NCI-H1417 (cell line): ENCODE data around the gene UBA1.

Experiments
- DNase-seq, 3 experiments: peaks; one replicate each; lab custom pipeline; 2025; lab: John Stamatoyannopoulos, UW

UBA1 gene

DNA sequence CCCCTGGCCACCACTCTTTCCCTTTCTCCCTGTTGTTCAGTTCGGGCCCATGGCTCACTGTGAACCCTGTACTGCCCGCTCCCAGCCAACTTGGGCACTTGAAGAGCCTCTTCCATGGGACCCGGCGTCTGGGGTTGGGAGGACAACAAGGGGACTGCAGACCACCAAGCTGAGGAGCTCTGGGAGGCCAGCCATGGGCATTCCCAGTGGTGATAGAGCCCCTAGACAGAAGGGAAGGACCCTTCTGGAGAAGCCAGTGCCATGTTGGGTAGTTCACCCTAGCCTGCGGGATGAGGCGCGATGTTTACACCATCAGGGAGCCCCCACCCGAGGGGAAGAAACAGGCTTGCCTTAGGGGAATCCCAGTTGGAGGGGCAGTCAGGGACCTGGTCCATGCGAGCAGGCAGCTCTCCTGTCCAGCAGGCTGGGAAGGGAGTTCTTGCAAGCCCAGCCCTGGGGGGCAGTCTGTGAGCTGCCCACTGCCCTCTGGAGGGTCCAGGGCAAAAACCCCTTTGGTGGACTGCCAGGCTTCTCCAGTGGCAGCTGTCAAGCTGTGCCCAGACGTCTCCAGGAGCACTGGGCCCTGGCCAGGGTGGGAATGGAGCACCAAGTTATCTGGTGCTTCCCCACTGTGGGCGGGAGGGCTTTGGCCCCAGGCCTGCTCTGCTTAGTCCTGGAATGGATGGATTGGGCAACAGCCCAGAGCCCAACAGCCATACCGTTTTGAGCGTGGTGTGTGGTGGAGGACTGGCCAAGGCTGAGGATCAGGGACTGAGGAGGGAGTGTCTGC, 23.7 kb upstream of the UBA1 start:
- DNase-seq, result no peak

- no peak for DNase-seq
Observed at GRCh38 chrX:47170861-47171692, 22.6 kb upstream of the UBA1 start.

- no peak for DNase-seq
Observed at GRCh38 chrX:47171996-47172395, 21.6 kb upstream of the UBA1 start.

- DNase-seq, result no peak
Observed at GRCh38 chrX:47172549-47172948, 21.1 kb upstream of the UBA1 start.

GRCh38 chrX:47172971-47173792, 20.4 kb upstream of the UBA1 start:
- no peak for DNase-seq

DNA sequence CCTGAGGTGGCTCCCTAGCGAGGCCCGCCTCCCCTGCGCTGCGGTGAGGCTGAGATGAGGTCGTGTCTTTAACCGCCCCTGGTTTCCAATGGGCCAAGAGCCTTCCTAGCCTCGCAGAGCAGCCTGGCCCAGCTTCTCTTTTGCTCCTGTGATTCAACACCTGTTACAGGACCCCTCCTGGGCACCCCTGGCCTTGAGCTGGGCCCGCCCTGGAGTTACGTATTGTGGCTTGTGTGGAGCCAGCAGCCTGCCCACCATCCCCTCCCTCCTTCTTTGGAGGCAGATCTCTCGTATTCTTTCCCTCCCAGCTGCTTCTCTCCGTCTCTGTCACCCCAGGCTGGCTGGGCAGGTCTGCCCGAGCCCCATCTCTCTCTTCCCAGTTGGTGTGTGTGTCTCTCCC, 19.3 kb upstream of the UBA1 start:
- DNase-seq, result no peak

DNA sequence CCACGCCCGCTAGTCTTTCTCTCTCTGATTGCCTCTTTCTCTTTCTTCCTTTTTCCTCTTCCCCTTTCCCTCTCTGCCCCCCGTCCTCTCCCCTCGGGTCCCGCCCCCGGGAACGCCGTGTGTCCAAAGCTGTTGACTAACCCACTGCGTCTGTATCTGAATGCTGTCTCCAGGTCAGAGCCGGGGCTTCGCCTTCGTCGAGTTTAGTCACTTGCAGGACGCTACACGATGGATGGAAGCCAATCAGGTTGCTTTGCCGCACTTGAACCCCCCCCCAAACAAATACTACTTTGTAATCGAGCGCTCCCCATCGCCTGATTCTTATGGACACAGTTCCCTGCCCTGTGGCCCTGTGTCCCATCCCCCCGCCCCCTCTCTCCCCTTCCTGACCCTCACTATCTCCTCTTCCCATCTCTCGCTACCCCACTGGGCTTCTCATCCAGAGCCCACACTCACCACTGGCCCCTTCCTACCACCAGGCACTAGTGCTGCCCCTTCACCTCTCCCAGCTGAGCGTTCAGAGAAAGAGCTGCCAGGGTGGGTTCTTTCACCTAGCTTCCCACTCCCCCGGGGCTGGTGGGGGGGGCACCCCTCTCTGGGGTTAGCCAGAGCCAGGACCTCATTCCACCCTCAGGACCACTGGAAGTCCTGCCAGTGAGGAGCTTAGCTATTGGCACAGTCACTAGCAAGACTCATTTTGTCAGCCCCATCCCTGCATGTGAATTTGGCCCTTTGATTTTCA, 18.6 kb upstream of the UBA1 start:
- no peak for DNase-seq

- DNase-seq, result no peak
Observed at GRCh38 chrX:47175588-47175980, 18.0 kb upstream of the UBA1 start.

- no peak for DNase-seq
Observed at GRCh38 chrX:47176101-47176740, 17.4 kb upstream of the UBA1 start.

DNA sequence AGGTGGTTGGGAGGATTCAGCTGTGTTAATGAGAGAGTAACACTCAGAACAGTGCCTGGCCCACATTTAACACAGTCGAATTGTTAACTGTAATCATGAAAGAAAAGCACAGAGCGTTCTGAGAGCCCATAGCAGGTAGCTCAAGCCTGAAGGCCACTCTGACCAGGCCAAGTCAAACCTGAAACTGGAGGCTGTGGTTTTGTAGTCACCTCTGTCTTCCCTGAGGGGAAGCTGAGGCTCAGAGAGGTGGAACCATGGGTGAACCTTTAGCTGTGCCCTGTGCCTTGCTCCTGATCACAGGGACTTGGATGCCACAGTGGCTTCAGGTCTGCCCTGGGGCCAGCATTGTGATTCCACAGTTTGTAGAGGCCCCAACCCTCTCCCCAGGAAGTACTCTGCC, 16.6 kb upstream of the UBA1 start:
- no peak for DNase-seq

DNA sequence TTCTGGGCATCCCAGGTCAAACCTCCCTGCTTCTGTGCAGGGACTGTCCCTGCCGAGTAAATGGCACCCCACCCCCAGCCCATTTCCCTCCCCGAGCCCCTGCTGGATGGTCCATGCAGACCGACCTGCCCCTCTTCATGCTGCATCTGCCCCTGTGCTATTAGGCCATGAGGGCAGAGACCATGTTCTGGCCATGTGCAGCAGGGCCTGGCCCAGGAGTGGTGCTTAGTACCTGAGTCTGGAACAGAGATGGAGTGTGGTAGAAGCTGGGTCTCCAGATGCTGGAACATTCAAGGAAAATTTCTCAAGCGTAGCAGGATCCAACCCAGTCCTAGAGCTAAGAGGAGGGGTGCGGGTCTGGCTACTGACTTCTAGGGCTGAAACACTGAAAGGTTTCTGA, 15.3 kb upstream of the UBA1 start:
- no peak for DNase-seq

DNA sequence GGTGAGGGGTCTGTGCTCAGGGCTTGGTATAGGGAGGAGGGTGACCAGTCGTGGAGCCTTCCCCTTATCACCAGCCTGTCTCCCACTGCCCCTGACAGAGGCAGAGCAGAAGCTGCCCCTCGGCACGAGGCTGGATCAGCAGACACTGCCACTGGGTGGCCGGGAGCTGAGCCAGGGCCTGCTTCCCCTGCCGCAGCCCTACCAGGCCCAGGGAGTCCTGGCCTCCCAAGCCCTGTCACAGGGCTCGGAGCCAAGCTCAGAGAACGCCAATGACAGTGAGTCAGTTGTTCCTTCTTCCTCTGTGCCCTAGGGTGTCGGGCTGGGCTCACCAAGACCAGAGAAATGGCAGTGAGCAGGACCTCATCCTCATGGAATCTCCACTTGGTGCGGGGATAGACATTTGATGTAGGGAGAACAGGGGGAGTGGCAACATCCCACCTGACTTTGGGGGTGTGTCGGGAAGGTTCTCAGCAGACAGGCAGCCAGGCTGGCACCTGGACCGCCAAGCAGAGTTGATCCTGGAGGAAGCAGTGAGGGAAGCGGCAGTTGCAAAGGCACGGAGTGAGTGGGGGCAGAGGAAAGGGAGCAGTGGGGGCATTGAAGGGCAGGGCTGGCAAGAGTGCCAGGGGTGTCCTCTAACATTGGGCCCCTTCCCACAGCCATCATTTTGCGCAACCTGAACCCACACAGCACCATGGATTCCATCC, 14.3 kb upstream of the UBA1 start:
- no peak for DNase-seq

DNA sequence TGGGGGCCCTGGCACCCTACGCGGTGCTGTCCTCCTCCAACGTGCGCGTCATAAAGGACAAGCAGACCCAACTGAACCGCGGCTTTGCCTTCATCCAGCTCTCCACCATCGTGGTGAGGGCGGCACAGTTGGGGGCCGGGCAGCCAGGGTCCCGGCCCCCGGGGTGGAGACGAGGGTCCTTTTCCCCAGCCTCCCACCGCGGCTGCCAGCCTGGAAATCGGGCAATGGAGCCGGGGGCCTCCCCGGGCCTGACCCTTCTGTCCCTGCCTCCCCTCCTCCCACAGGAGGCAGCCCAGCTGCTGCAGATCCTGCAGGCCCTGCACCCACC, 13.7 kb upstream of the UBA1 start:
- DNase-seq, result no peak

GRCh38 chrX:47180346-47180745, 13.3 kb upstream of the UBA1 start:
- no peak for DNase-seq

DNA sequence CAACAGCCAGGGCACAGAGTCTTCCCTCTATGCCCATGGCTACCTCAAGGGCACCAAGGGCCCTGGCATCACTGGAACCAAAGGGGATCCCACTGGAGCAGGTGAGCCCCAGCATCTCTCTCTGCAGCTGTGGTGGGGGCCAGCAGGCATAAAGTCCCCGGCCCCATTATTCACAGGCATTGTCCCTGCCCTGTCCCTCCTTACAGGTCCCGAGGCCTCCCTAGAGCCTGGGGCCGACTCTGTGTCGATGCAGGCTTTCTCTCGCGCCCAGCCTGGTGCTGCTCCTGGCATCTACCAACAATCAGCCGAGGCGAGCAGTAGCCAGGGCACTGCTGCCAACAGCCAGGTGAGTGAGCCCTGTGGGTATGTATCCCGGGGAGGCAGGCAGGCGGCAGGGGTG, 12.3 kb upstream of the UBA1 start:
- DNase-seq, result no peak

DNA sequence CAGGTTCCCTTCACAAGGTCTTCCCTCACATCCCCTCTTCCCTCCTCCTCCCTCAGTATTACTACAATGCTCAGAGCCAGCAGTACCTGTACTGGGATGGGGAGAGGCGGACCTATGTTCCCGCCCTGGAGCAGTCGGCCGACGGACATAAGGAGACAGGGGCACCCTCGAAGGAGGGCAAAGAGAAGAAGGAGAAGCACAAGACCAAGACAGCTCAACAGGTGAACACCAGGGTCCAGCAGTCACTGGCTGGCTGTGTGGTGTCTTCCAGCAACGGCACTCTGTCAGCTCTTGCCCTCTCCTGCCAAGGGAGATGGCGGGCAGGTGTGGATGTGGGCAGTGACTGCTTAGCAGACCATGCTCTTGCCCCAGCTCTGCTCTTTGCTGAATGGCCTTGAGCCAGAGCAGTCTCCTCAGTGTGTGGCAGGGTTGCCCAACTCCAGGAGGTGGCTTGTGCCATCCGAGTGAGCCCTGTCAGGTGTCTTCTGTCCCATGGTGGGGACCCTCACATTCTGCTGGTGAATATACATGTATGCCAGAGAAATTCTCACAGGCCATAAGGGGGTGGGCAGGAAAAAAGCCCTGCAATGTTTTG, 11.4 kb upstream of the UBA1 start:
- no peak for DNase-seq

DNA sequence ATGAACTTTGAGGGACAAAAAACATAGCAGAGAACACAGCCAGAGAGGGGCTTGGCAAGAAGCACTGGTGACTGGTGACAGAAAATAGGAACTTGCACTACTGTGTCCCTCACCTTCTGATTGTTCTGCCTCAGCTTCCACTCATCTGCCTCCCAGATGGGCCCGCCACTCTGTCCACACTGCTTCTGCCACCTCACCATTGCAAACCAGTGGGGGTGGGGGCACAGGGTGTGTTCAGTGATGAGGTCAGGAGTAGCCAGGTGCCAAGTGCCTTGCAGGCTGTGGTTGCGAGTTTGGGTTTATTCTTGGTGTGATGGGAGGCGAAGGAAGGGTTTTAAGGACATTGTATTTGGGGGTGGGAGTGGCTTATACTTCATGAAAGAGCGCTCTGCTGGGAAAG, 9.1 kb upstream of the UBA1 start:
- DNase-seq, result no peak

- DNase-seq, result no peak
Observed at GRCh38 chrX:47185241-47185640, 8.4 kb upstream of the UBA1 start.

GRCh38 chrX:47186096-47186740, 7.4 kb upstream of the UBA1 start:
- DNase-seq, result no peak

DNA sequence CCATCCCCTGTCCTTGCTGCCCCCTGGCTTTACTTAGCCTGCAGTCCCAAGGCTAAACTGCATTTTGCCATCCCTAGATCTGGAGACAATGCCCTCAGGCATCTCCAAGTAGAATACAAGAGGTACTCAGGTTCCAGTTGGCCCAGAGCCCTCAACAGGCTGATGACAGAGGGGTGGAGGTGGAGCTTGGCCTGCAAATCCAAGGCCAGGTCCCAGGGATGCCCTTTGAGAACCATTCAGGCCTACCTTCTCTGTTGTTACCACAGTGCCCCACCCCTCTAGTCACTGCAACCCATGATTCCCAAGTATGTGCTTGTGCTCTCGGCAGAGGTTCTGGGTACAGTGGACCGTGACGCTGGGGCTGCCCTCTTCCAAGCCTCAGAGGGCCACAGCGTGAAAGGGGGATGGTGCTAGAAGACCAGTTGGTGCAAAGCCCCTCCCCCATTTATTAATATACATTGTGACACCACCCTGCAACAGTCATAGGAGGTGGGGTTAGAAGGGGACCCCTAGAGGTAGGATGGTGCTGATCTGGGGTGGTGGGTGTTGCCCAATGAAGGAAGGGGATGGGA, 6.4 kb upstream of the UBA1 start:
- no peak for DNase-seq
